Hepatocyte (in vitro differentiated cells): ENCODE measurements around the gene ZNF283.

ENCODE experiments used
- EZH2 ChIP-seq: fragments of 200-600 bp; sonication (generic); IDR thresholded peaks from 2 replicates; pipeline ENCODE4 v1.6.1; 2016; ENCODE audit warnings: antibody characterized with exemption, mild to moderate bottlenecking, borderline replicate concordance
- EZH2phosphoT487 ChIP-seq: fragments of 200-600 bp; sonication (generic); IDR thresholded peaks from one replicate; pipeline ENCODE4 v1.6.1; 2018; ENCODE audit warnings: antibody characterized with exemption, mild to moderate bottlenecking, low read depth, moderate library complexity; ENCODE audit not compliant: unreplicated experiment, severe bottlenecking

DNA sequence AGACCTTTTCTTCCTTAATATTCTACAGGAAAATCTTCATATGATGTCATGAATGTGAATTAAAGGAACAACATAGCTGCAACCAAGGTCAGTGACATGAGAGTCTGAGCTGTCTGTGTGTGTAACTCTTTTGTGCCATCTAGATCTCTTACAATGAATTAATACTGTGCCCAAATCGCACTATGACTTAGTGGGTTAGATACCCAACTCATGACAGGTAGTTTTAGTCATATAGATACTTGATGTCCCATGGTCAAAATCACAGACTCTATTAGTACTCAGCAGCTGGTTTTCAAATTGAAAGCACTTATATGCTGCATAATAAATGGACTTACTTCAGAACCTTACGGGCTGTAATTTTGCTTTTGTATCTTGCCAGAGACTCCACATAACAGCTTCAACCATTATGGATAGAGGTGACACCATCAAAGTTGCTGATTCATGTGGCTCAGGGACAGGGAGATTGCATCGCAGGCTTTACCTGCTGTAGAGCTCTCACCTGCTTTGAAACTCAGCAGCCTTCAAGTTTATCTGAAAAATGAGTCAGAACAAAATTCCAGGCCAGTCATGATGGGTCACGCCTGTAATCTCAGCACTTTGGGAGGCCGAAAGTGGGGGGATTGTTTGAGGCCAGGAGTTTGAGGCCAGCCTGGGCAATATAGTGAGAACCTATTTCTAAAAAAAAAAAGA, 12.3 kb upstream of the ZNF283 start:
- TF ChIP-seq EZH2phosphoT487: no peak
- TF ChIP-seq EZH2: no peak
